CD4-positive, alpha-beta T cell (primary cell): ENCODE results near the gene GDA. TPM values are rescaled to one million over a fixed set of nuclear protein-coding genes. Genes with fewer than 3 reads are reported as not detected.

ENCODE experiments used
- ATAC-seq: fragments of 200-7000 bp; cut with Tn5 transposase; one replicate; pipeline ENCODE4 v1.10.0; 2022; ENCODE audit warnings: mild to moderate bottlenecking; ENCODE audit not compliant: poor library complexity
- CTCF ChIA-PET: fragments of 350-600 bp; sonication (Branson Sonifier 250); formaldehyde crosslinking; loops from one replicate; lab custom pipeline; 2021; ENCODE audit warnings: antibody characterized with exemption, inconsistent platforms; lab: Charles Lee
- POLR2A ChIA-PET: fragments of 350-600 bp; sonication (Branson Sonifier 250); formaldehyde crosslinking; loops from one replicate; lab custom pipeline; 2021; ENCODE audit warnings: antibody characterized with exemption, inconsistent platforms; lab: Charles Lee
- DNase-seq, 14 experiments: peaks; one replicate each; pipeline ENCODE4 v3.0.0-alpha.2; 2013 to 2020; ENCODE audit warnings: mixed read lengths in 2 of 14
- H3K27ac ChIP-seq, 2 donors: one replicate each; pipeline versions ENCODE4 v1.5.1 to v1.7.0; 2013; ENCODE audit warnings: low read length in 2 of 2, low read depth in 1 of 2, mild to moderate bottlenecking in 1 of 2
- H3K27me3 ChIP-seq, 2 experiments: 1 replicate in 1 of 2; 2 replicates in 1 of 2; pipeline versions ENCODE4 v1.6.1 to v1.7.0; 2013; ENCODE audit warnings: low read length in 2 of 2, control low read depth in 1 of 2, mild to moderate bottlenecking in 1 of 2, moderate library complexity in 1 of 2; ENCODE audit not compliant: insufficient read depth in 2 of 2, control insufficient read depth in 1 of 2
- H3K36me3 ChIP-seq: one replicate; pipeline ENCODE4 v1.6.1; 2013; ENCODE audit warnings: low read length, control low read depth; ENCODE audit not compliant: insufficient read depth
- H3K4me1 ChIP-seq: one replicate; pipeline ENCODE4 v1.6.1; 2013; ENCODE audit warnings: low read length, control low read depth; ENCODE audit not compliant: insufficient read depth
- H3K4me3 ChIP-seq: one replicate; pipeline ENCODE4 v1.5.1; 2013; ENCODE audit warnings: mild to moderate bottlenecking, low read length, moderate library complexity
- H3K9me3 ChIP-seq, 2 experiments: 1 replicate in 1 of 2; 2 replicates in 1 of 2; pipeline versions ENCODE4 v1.6.1 to v1.7.0; 2013; ENCODE audit warnings: low read length in 2 of 2, mild to moderate bottlenecking in 2 of 2, control low read depth in 1 of 2, moderate library complexity in 1 of 2; ENCODE audit not compliant: control insufficient read depth in 1 of 2, insufficient read depth in 1 of 2
- H3K27ac Mint-ChIP-seq: one replicate; pipeline ENCODE4 v1.8.0; 2020; ENCODE audit warnings: mixed read lengths
- H3K27me3 Mint-ChIP-seq: one replicate; pipeline ENCODE4 v1.8.0; 2021; ENCODE audit warnings: mixed read lengths
- H3K36me3 Mint-ChIP-seq: one replicate; pipeline ENCODE4 v1.8.0; 2021; ENCODE audit warnings: low read depth, mixed read lengths
- H3K4me1 Mint-ChIP-seq: one replicate; pipeline ENCODE4 v1.8.0; 2021; ENCODE audit warnings: low read depth, mixed read lengths
- H3K4me3 Mint-ChIP-seq: one replicate; pipeline ENCODE4 v1.8.0; 2020; ENCODE audit warnings: mild to moderate bottlenecking, mixed read lengths
- H3K9me3 Mint-ChIP-seq: one replicate; pipeline ENCODE4 v1.8.0; 2020; ENCODE audit warnings: mixed read lengths
- intact Hi-C, 2 experiments: fragments of 100-400 bp; cut with DNase I in 1 of 2; cut with micrococcal nuclease in 1 of 2; formaldehyde crosslinking; loops; one replicate each; pipeline versions ENCODE4 v1.15.1 to v1.9.0; 2023 to 2025; cut with DNase I, micrococcal nuclease
- total RNA-seq, 174 experiments: library from RNA in 2 of 174; stranded (reverse) in 2 of 174; gene quantifications; one replicate each; pipeline ENCODE4 v1.2.3 and lab custom pipeline; 2021 to 2026
- TF ChIP-seq, protein P1 (sequence below): fragments of 200-600 bp; IDR thresholded peaks from one replicate; pipeline ENCODE4 v1.8.0; 2022; ENCODE audit warnings: antibody characterized with exemption, mild to moderate bottlenecking

The GDA gene
- total RNA-seq, 2 experiments from 2014 or later, result not detected

DNA sequence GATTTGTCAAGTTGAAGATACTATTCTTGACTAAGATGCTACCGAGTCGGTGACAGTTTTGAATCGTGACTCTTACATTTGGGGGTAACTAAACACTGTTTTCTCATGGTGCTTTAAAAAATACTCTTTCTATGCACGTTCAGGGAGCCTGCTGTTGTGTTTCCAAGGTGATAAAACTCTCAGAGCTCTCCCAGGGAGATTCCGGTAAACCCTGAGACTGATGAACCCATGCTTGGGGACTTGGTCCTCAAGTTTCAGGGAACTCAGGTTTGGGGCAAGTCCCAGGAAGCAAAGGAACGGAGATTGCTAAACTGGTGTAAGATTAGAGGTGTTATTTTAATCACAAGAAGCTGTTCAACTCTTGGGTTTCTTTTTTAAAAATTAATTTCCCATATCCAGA, 1.4 kb downstream of the GDA start:
- ATAC-seq, result no peak
- POLR2A ChIA-PET, result no interaction called here

DNA sequence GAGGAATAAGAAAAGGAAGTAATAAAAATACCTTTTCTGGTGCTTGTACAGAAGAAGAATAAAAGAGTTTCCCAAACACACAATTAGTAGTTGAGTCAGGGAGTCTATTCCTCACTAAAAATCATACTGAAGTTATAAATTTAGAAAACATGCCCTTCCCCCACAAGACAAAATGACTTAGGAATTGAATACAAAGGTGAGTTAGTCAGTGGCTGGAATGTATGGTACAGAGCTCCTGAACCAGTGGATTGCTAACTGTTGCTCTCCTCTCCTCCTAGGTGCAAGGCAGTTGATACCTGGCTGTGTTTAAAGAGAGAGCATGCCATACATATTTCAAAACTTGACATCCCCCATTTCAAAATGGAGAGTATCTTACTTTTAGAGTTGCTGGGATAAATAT, 1.9 kb downstream of the GDA start:
- Histone ChIP-seq H3K36me3 (no peaks in the 10 kb centered on the region), H3K4me1 (peaks cover 4% of the 10 kb centered on the region), H3K27me3 (peaks cover 13 to 33% of the 10 kb centered on the region in 2 experiments), H3K27ac (no peak overlapping the region), H3K4me3 (no peak overlapping the region), H3K9me3 (peaks cover 0 to 9% of the 10 kb centered on the region in 2 experiments)
- no peak for ATAC-seq
- H3K4me1 Mint-ChIP-seq, result peaks cover 5% of the 10 kb centered on the region
- intact Hi-C loops, result no loop called here
- no peak for DNase-seq
- peaks cover 51% of the 10 kb centered on the region for H3K27me3 Mint-ChIP-seq
- H3K4me3 Mint-ChIP-seq, result no peak overlapping the region
- no peaks in the 10 kb centered on the region for H3K36me3 Mint-ChIP-seq
- no peaks in the 10 kb centered on the region for H3K9me3 Mint-ChIP-seq
- H3K27ac Mint-ChIP-seq, result no peak overlapping the region
- ChIA-PET CTCF (no interaction called here), POLR2A (no interaction called here)
- TF ChIP-seq, protein P1, sequence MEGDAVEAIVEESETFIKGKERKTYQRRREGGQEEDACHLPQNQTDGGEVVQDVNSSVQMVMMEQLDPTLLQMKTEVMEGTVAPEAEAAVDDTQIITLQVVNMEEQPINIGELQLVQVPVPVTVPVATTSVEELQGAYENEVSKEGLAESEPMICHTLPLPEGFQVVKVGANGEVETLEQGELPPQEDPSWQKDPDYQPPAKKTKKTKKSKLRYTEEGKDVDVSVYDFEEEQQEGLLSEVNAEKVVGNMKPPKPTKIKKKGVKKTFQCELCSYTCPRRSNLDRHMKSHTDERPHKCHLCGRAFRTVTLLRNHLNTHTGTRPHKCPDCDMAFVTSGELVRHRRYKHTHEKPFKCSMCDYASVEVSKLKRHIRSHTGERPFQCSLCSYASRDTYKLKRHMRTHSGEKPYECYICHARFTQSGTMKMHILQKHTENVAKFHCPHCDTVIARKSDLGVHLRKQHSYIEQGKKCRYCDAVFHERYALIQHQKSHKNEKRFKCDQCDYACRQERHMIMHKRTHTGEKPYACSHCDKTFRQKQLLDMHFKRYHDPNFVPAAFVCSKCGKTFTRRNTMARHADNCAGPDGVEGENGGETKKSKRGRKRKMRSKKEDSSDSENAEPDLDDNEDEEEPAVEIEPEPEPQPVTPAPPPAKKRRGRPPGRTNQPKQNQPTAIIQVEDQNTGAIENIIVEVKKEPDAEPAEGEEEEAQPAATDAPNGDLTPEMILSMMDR, result no peak

More for the DNA sequence above, 1.4 kb downstream of the GDA start:
- Histone ChIP-seq H3K27me3 (peaks cover 13 to 34% of the 10 kb centered on the region in 2 experiments), H3K27ac (no peak overlapping the region), H3K4me3 (no peak overlapping the region), H3K36me3 (no peaks in the 10 kb centered on the region), H3K4me1 (peaks cover 4% of the 10 kb centered on the region), H3K9me3 (peaks cover 0 to 9% of the 10 kb centered on the region in 2 experiments)
- intact Hi-C loops, result no loop called here
- Mint-ChIP-seq H3K4me3 (no peak overlapping the region), H3K27me3 (peaks cover 56% of the 10 kb centered on the region), H3K36me3 (no peaks in the 10 kb centered on the region), H3K27ac (no peak overlapping the region), H3K9me3 (no peaks in the 10 kb centered on the region), H3K4me1 (peaks cover 5% of the 10 kb centered on the region)
- DNase-seq, result no peak
- TF ChIP-seq, protein P1, result no peak
- CTCF ChIA-PET, result no interaction called here

DNA sequence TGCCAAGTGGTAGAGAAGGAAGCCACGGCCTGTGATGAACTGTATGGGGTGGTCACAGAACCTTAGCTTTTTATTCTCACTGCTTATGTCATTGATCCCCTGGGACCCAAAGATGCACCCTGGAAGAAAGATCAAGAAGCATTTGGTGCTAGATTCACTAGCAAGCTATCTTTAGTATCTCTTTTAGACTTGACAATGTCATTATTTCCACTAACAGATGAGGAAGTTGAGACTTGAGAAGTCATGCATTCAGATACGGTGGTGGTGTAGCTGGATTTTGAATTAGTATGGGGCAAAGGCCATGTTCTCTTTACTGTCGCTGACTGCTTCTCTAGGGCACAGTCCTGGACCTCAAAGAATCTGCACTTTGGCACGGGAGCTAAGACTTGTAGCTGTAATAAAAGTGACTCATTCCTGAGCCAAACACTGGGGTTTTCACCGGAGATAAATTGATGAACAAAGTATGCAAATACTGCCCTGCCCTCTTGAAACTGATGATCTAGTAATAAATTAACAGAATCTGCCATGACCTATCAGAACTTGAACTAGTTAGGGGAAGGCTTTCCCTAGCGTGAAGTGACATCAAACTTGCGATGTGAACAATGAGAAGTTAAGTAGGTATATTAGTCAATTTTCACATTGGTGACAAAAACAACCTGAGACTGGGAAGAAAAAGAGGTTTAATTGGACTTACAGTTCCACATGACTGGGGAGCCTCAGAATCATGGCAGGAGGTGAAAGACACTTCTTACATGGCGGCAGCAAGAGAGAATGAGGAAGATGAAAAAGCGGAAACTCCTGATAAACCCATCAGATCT, 5.4 kb downstream of the GDA start:
- intact Hi-C loops, result no loop called here
- H3K27me3 Mint-ChIP-seq, result peaks cover 24% of the 10 kb centered on the region

More for the DNA sequence above, 5.4 kb downstream of the GDA start:
- Histone ChIP-seq H3K27ac (no peak overlapping the region), H3K36me3 (no peaks in the 10 kb centered on the region), H3K27me3 (peaks cover 3 to 4% of the 10 kb centered on the region in 2 experiments), H3K9me3 (peaks cover 0 to 2% of the 10 kb centered on the region in 2 experiments), H3K4me3 (no peak overlapping the region), H3K4me1 (no peaks in the 10 kb centered on the region)
- ATAC-seq (no peak), DNase-seq (no peak)
- no peak overlapping the region for H3K27ac Mint-ChIP-seq
- POLR2A ChIA-PET, result no interaction called here
- no peaks in the 10 kb centered on the region for H3K9me3 Mint-ChIP-seq
- H3K4me3 Mint-ChIP-seq, result no peak overlapping the region
- TF ChIP-seq, protein P1, result no peak
- CTCF ChIA-PET, result no interaction called here
- H3K36me3 Mint-ChIP-seq, result no peaks in the 10 kb centered on the region
- no peaks in the 10 kb centered on the region for H3K4me1 Mint-ChIP-seq
